HG03159 (cell line): ENCODE results near the gene DQX1.

Experiments
- ATAC-seq: cut with Tn5 transposase; IDR thresholded peaks from one replicate; pipeline ENCODE4 v1.9.1; 2021; ENCODE audit warnings: mild to moderate bottlenecking, moderate library complexity; ENCODE audit not compliant: unreplicated experiment

The DQX1 gene

GRCh38 chr2:74534411-74534810, 8.4 kb upstream of the DQX1 start:
- no peak for ATAC-seq

GRCh38 chr2:74533464-74533863, 7.4 kb upstream of the DQX1 start:
- ATAC-seq = no peak

GRCh38 chr2:74532222-74532621, 6.2 kb upstream of the DQX1 start:
- no peak for ATAC-seq

DNA sequence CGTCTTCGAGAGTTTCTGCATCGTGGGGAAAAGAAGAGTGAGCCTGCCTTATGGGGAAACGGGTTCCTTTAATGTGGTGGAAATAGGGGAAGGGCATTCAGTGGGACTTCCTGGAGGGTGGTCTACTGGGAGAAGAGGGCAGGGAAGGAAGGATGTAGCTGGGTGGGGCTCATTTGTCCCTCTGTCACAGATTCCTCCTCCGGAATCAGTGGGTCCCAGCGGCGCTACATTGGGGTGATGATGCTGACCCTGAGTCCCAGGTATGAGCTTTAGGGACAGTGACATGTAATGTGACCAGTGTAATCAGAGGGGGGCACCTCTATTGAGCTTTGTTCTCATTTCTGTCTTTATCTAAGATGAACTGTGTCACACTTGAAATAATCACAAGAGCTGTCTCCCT, 5.6 kb upstream of the DQX1 start:
- no peak for ATAC-seq

DNA sequence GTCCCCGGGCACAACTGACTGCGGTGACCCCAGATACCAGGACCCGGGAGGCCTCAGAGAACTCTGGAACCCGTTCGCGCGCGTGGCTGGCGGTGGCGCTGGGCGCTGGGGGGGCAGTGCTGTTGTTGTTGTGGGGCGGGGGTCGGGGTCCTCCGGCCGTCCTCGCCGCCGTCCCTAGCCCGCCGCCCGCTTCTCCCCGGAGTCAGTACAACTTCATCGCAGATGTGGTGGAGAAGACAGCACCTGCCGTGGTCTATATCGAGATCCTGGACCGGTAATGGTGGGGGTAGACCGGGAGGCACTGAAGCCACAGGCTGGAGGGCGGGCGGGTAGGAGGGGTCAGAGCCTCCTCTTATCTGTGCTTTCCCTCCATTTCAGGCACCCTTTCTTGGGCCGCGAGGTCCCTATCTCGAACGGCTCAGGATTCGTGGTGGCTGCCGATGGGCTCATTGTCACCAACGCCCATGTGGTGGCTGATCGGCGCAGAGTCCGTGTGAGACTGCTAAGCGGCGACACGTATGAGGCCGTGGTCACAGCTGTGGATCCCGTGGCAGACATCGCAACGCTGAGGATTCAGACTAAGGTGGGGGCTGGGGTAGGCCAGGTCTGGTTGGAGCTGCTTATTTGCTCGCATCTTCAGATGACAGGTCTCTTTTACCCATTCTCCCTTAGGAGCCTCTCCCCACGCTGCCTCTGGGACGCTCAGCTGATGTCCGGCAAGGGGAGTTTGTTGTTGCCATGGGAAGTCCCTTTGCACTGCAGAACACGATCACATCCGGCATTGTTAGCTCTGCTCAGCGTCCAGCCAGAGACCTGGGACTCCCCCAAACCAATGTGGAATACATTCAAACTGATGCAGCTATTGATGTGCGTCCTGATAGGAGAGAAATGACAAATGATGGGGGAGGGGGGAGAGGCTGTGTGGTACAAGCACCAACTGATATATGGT, 4.5 kb upstream of the DQX1 start:
- peak; percentile 21 for ATAC-seq

- ATAC-seq = peak; percentile 80
Measured at GRCh38 chr2:74529357-74530238, 3.6 kb upstream of the DQX1 start, which contains the start of the genes AUP1 and HTRA2. Gene AUP1, minus strand, starts transcription at chr2:74529706. Its CDS starts 77 bp downstream, at chr2:74529629. Gene HTRA2, plus strand, starts transcription at chr2:74529933. Its CDS starts 74 bp downstream, at chr2:74530007.

GRCh38 chr2:74528600-74529356, 2.7 kb upstream of the DQX1 start:
- ATAC-seq = peak; percentile 4

DNA sequence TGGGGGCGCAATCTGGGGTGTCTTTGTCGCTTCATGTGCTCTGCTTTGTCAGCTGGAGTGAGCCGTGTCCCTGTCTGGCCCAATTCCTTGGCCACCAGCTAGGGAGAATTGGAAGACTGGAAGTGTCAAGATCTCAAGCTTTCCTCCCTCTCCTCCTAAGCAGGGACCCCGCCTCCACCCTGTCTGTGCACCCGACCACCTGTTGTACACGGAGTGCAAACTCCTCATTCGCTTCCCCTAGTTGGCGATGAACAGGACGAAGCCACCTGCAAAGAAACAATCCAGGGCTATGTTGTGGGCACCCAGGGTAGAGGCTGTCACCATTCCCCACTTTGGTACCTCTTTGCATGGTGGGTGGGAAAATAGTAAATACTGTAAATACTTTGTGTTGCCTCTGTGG, 1.7 kb upstream of the DQX1 start:
- no peak for ATAC-seq

DNA sequence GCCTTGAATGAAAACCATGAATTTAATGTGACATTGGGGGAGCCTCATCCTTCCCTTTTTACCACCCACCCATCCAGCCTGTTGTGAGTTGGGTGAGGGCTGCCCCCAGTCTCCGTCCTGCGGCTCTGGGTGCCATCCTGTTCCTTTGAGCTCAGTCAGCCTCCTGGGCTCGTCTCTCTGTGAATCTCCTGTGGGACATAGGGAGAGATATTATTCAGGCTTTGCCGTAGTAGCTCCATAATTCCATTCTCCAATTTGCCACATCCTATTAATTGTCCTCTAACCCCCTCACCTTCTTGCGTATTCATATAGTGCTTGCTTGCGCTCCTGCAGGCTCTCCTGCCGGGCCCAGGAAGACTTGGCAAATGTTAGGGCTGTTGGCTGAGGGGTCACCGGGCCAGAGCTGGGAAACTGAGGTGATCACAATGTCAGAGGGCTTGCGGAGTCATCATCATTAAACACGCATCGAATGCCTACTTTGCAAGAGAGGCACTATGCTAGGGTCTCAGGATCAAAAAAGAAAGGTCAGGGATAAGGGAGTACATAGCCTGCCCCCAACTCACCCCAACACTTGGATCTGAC, 709 bp upstream of the DQX1 start:
- ATAC-seq = no peak

DNA sequence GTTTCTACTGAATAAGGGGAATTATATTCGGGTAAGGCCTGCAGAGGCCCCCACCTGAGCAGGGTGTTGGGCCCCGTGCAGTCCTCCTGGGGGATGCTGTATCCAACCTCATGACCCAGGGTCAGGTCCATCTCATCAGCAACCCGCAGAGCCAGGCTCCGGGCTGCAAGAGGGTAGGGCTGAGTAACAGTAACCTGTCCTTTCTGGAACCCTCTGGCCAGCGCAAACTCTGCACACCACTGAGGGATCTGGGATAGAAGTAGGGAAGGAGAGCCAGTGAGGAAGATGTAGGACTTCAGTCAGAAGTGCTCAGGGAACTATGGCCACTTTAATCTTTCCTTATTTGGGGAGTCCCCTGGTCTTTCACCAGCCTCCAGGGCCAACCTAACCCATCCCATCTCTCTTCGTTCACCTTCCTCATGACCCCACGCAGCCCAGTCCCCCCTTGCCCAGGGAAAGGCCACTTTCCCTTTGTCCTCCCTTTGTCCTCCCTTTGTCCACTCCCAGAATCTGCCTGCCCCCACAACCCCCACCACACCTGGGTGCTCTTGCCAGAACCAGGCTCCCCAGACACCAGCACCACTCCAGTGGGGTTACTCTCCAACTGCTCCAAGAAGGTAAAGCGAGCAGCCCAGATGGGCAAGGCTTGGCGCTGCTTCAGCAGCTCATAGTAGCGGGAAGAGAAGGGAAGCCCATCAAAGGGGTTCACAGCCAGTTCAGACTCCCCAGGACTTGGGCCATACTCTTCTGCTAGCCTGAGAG, 895 bp downstream of the DQX1 start:
- no peak for ATAC-seq

GRCh38 chr2:74524005-74524404, 2.0 kb downstream of the DQX1 start:
- no peak for ATAC-seq

GRCh38 chr2:74522516-74522915, 3.5 kb downstream of the DQX1 start:
- ATAC-seq = no peak

DNA sequence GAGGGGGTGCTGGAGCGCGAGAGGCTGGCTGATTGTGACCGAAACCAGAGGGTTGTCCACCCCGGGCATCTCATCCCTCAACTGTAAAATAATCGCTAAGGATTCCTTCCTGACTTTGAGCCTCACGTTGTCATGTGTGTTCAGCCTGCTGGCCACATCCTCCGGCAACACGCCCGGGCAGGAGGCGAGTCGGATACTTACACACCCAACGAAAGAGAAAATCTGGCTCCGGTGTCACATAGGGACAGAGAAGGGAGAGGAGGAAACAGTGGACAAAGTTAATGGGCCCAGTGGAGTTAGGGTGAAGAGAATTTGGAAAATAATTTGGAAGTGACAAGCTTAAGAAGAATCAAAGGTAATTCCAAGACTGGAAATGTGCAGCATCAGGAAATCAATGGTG, 9.4 kb downstream of the DQX1 start:
- no peak for ATAC-seq

GRCh38 chr2:74515981-74516633, 9.9 kb downstream of the DQX1 start:
- ATAC-seq = no peak

- no peak for ATAC-seq
Measured at GRCh38 chr2:74515271-74515980, 10.6 kb downstream of the DQX1 start.

GRCh38 chr2:74514368-74515270, 11.4 kb downstream of the DQX1 start, which contains the start of gene TLX2:
Gene TLX2, plus strand, starts transcription at chr2:74514450. Its CDS starts 357 bp downstream, at chr2:74514807.
- no peak for ATAC-seq

DNA sequence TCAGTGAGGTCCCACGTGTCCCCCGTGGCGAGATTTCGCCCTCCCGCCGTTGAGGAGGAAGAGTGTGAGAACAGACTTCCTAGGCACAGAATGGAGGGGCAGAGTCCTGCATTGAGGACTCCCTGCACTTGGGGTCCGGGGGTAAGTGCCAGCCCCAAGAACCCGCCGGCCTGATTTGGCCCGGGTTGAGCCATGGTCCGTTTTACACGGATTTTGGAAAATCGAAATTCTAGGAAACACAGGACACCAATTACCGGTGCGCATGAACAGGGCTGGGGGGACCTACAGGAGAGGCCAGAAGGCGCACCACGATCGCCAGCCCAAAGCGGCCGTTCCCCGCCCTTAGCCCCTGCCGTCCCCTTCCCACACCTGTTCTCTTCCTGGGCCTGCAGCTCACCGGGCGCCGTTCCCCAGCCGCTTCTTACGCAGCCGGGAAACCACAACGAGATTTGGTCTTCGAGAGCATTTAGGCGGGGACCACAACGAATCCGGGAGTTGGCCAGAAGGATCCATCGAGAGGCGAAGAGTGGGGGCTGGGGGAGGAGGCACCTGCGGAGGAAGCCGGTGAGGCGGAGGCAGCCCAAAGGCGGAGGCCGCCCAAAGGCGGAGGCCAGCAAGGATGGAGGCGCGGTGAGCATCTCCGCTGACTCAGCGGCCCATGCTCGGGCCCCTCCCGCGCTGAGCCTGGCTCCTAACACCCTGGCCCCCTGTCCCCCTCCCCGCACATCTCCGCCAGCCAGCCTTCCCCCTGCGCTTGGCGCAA, 12.2 kb downstream of the DQX1 start:
- no peak for ATAC-seq
